B cell (primary cell): ENCODE data around the gene LRRC74B. TPM values are rescaled to one million over a fixed set of nuclear protein-coding genes. Genes with fewer than 3 reads are reported as not detected.

ENCODE experiments used
- ATAC-seq: fragments of 200-7000 bp; cut with Tn5 transposase; one replicate; pipeline ENCODE4 v1.10.0; 2021; ENCODE audit warnings: low read depth, mild to moderate bottlenecking, moderate number of reproducible peaks, moderate library complexity
- CTCF ChIA-PET: fragments of 350-600 bp; sonication (Branson Sonifier 250); formaldehyde crosslinking; loops from one replicate; lab custom pipeline; 2021; ENCODE audit warnings: antibody characterized with exemption, inconsistent platforms; lab: Charles Lee
- POLR2A ChIA-PET: fragments of 350-600 bp; sonication (Branson Sonifier 250); formaldehyde crosslinking; loops from one replicate; lab custom pipeline; 2021; ENCODE audit warnings: antibody characterized with exemption; lab: Charles Lee
- DNase-seq: peaks from one replicate; pipeline ENCODE4 v3.0.0; 2013
- H2AFZ ChIP-seq: 2 replicates; pipeline ENCODE4 v1.6.1; 2012; ENCODE audit warnings: mild to moderate bottlenecking, low read depth, low read length; ENCODE audit not compliant: insufficient read depth, poor library complexity, severe bottlenecking
- H3K27ac ChIP-seq, 2 donors: 1 replicate in 1 of 2; 2 replicates in 1 of 2; pipeline ENCODE4 v1.5.1; 2012 to 2013; ENCODE audit warnings: low read length in 2 of 2, mild to moderate bottlenecking in 2 of 2, moderate library complexity in 1 of 2
- H3K27me3 ChIP-seq, 4 experiments: fragments of 200-600 bp in 1 of 4; sonication (generic) in 1 of 4; replicated peaks in 1 of 4; 1 replicate in 2 of 4; 2 replicates in 2 of 4; pipeline versions ENCODE4 v1.6.1 to v1.7.0; 2013 to 2016; ENCODE audit warnings: low read length in 3 of 4, mild to moderate bottlenecking in 2 of 4, mixed read lengths in 1 of 4, moderate library complexity in 1 of 4; ENCODE audit not compliant: insufficient read depth in 4 of 4, control insufficient read depth in 3 of 4; ENCODE audit errors: control extremely low read depth in 1 of 4
- H3K36me3 ChIP-seq, 2 experiments: replicated peaks in 1 of 2; 1 replicate in 1 of 2; 2 replicates in 1 of 2; pipeline versions ENCODE4 v1.6.1 to v1.7.1; 2013; ENCODE audit warnings: low read length in 1 of 2; ENCODE audit not compliant: insufficient read depth in 2 of 2, control insufficient read depth in 1 of 2; ENCODE audit errors: control extremely low read depth in 1 of 2, extremely low read depth in 1 of 2
- H3K4me1 ChIP-seq, 2 donors: fragments of 200-600 bp in 1 of 2; sonication (generic) in 1 of 2; 1 replicate in 1 of 2; 2 replicates in 1 of 2; pipeline versions ENCODE4 v1.5.1 to v1.6.1; 2013 to 2017; ENCODE audit warnings: low read length in 2 of 2; ENCODE audit not compliant: control insufficient read depth in 2 of 2, insufficient read depth in 2 of 2
- H3K4me2 ChIP-seq: replicated peaks from 2 replicates; pipeline ENCODE3; 2012; ENCODE audit warnings: mild to moderate bottlenecking, low read depth, low read length; ENCODE audit not compliant: poor library complexity, severe bottlenecking
- H3K4me3 ChIP-seq, 5 experiments: fragments of 200-600 bp in 1 of 5; sonication (generic) in 1 of 5; 1 replicate in 3 of 5; 2 replicates in 2 of 5; pipeline versions ENCODE4 v1.5.1 to v1.7.0; 2011 to 2016; ENCODE audit warnings: low read length in 4 of 5, mild to moderate bottlenecking in 4 of 5, low read depth in 2 of 5, control low read depth in 1 of 5, moderate library complexity in 1 of 5; ENCODE audit not compliant: insufficient read depth in 1 of 5; ENCODE audit errors: control extremely low read depth in 1 of 5, extremely low read depth in 1 of 5
- H3K79me2 ChIP-seq: fragments of 200-600 bp; sonication (generic); one replicate; pipeline ENCODE4 v1.6.0; 2016; ENCODE audit warnings: low read length; ENCODE audit not compliant: control insufficient read depth, insufficient read depth
- H3K9ac ChIP-seq: fragments of 200-600 bp; sonication (generic); 2 replicates; pipeline ENCODE4 v1.6.1; 2017; ENCODE audit warnings: mild to moderate bottlenecking, low read length, moderate library complexity
- H3K9me3 ChIP-seq, 3 donors: one replicate each; pipeline versions ENCODE4 v1.6.1 to v1.7.1; 2013; ENCODE audit warnings: low read length in 2 of 3; ENCODE audit not compliant: control insufficient read depth in 2 of 3, insufficient read depth in 1 of 3; ENCODE audit errors: control extremely low read depth in 1 of 3
- H4K20me1 ChIP-seq: 2 replicates; pipeline ENCODE4 v1.6.0; 2012; ENCODE audit warnings: mild to moderate bottlenecking, low read length; ENCODE audit not compliant: insufficient read depth, control insufficient read depth, poor library complexity, severe bottlenecking
- H3K27ac Mint-ChIP-seq: one replicate; pipeline ENCODE4 v1.8.0; 2021; ENCODE audit warnings: mixed read lengths
- H3K27me3 Mint-ChIP-seq: one replicate; pipeline ENCODE4 v1.8.0; 2021; ENCODE audit warnings: mixed read lengths
- H3K4me1 Mint-ChIP-seq: one replicate; pipeline ENCODE4 v1.8.0; 2021; ENCODE audit warnings: mixed read lengths
- H3K4me3 Mint-ChIP-seq: one replicate; pipeline ENCODE4 v1.8.0; 2021; ENCODE audit warnings: mixed read lengths
- H3K9me3 Mint-ChIP-seq: one replicate; pipeline ENCODE4 v1.8.0; 2022; ENCODE audit warnings: mixed read lengths; ENCODE audit not compliant: insufficient read depth
- CTCF ChIP-seq: fragments of 200-600 bp; IDR thresholded peaks from one replicate; pipeline ENCODE4 v1.8.0; 2022; ENCODE audit warnings: antibody characterized with exemption, mild to moderate bottlenecking
- EZH2 ChIP-seq: IDR thresholded peaks from 2 replicates; pipeline ENCODE4 v1.6.1; 2012; ENCODE audit warnings: borderline replicate concordance, low read depth, mild to moderate bottlenecking, moderate library complexity, low read length; ENCODE audit not compliant: insufficient read depth, poor library complexity, severe bottlenecking
- WGBS: methylation state at CpG from one replicate; pipeline ENCODE4 v1.1.5; 2013; ENCODE audit warnings: missing lambda C conversion rate; ENCODE audit not compliant: insufficient coverage; 5-methylcytosine and 5-hydroxymethylcytosine counted together
- intact Hi-C: fragments of 100-400 bp; cut with micrococcal nuclease; formaldehyde crosslinking; loops from one replicate; pipeline ENCODE4 v1.10.0; 2022
- polyA plus RNA-seq: library from polyadenylated mRNA; depleted of rRNA; stranded (reverse); fragments of >200 nt; gene quantifications from 2 replicates; pipeline ENCODE4 v1.2.3, GENCODE V29; 2012
- total RNA-seq, 2 donors: library from RNA; stranded (reverse); fragments of 120-200 nt in 1 of 2; gene quantifications; 1 replicate in 1 of 2; 2 replicates in 1 of 2; pipeline versions ENCODE4 v1.2.3 to v1.2.4, GENCODE V29; 2013 to 2022

The LRRC74B gene
- total and polyA plus RNA-seq, 2 donors (not counting 1 experiment from before 2014, with no cell fraction given) = 0.01 to 0.17 TPM

- Mint-ChIP-seq H3K27me3 (no peaks in the 10 kb centered on the region), H3K4me3 (no peak overlapping the region)
- CTCF ChIA-PET = no interaction called here
These were observed 48.9 kb upstream of the LRRC74B start for GRCh38 chr22:20996598-20997535.

More at GRCh38 chr22:20996598-20997535, 48.9 kb upstream of the LRRC74B start:
- DNase-seq (no peak), ATAC-seq (no peak)
- no peak overlapping the region for H2AFZ ChIP-seq
- H3K27me3 ChIP-seq = no peaks in the 10 kb centered on the region
- POLR2A ChIA-PET = no interaction called here
- H3K4me1 ChIP-seq = peaks cover 15 to 21% of the 10 kb centered on the region in 2 donors
- H3K4me2 ChIP-seq = no peak overlapping the region
- peaks cover 18% of the 10 kb centered on the region for H3K79me2 ChIP-seq
- no peak overlapping the region for H3K4me3 ChIP-seq
- no peak overlapping the region for H3K9ac ChIP-seq
- Mint-ChIP-seq H3K27ac (no peak overlapping the region), H3K4me1 (peaks cover 20% of the 10 kb centered on the region), H3K9me3 (no peaks in the 10 kb centered on the region)
- H3K9me3 ChIP-seq = peaks cover 0 to 5% (median 0%) of the 10 kb centered on the region in 3 donors
- intact Hi-C loops = no loop called here
- no peak for TF ChIP-seq CTCF
- no peak for TF ChIP-seq EZH2
- H3K27ac ChIP-seq = no peak overlapping the region
- 96% methylated on average over 27 of the region's 27 CpGs for WGBS
- peaks cover 24% of the 10 kb centered on the region for H4K20me1 ChIP-seq
- H3K36me3 ChIP-seq = peaks cover 0 to 34% of the 10 kb centered on the region in 2 experiments
